GM12878 (cell line): ENCODE data around the gene COL1A1. TPM values are rescaled to one million over a fixed set of nuclear protein-coding genes. Genes with fewer than 3 reads are reported as not detected.

ENCODE experiments used
- ATAC-seq: fragments of 200-7000 bp; cut with Tn5 transposase; 3 replicates; pipeline ENCODE4 v1.9.1; 2020; ENCODE audit warnings: mild to moderate bottlenecking, moderate library complexity
- BruUV-seq: library from RNA; stranded (reverse); fragments of 400-500 nt; replicated peaks from 2 replicates; lab custom pipeline; 2021; lab: Mats Ljungman, UMichigan
- CTCF ChIA-PET: fragments of 300-600 bp; sonication (Branson Sonifier 250); formaldehyde crosslinking; extraction: SDS; loops from one replicate; lab custom pipeline; 2021; ENCODE audit warnings: inconsistent platforms; lab: Yijun Ruan, JAX
- POLR2A ChIA-PET: fragments of 350-600 bp; formaldehyde crosslinking; extraction: SDS; loops from one replicate; lab custom pipeline; 2021; ENCODE audit warnings: inconsistent platforms; lab: Charles Lee
- RAD21 ChIA-PET: fragments of 300-600 bp; sonication (Branson Sonifier 250); formaldehyde crosslinking; loops from one replicate; lab custom pipeline; 2023; ENCODE audit warnings: antibody characterized with exemption; ENCODE audit not compliant: unreplicated experiment; lab: Charles Lee
- SMC1A ChIA-PET: fragments of 300-600 bp; sonication (Branson Sonifier 250); formaldehyde crosslinking; loops from one replicate; lab custom pipeline; 2023; ENCODE audit not compliant: unreplicated experiment, uncharacterized antibody; lab: Charles Lee
- DNase-seq: peaks from one replicate; pipeline ENCODE4 v3.0.0-alpha.2; 2011; ENCODE audit warnings: low read depth, low spot score
- FAIRE-seq: peaks from 3 replicates; lab custom pipeline; 2011; peaks lifted over from hg19 to GRCh38; lab: Jason Lieb, UNC
- H2AFZ ChIP-seq: 2 replicates; pipeline ENCODE4 v1.6.0; 2011; ENCODE audit warnings: low read depth, low read length, control low read depth; ENCODE audit not compliant: control insufficient read depth
- H3K27ac ChIP-seq: 2 replicates; pipeline ENCODE4 v1.5.1; 2011; ENCODE audit warnings: control low read depth; ENCODE audit not compliant: control insufficient read depth, insufficient read depth
- H3K27me3 ChIP-seq, 2 experiments: replicated peaks in 1 of 2; 2 replicates each; pipeline versions ENCODE4 v1.6.0 to v1.6.1; 2011; ENCODE audit warnings: low read length in 1 of 2; ENCODE audit not compliant: control insufficient read depth in 2 of 2, insufficient read depth in 2 of 2
- H3K36me3 ChIP-seq, 2 experiments: 2 replicates each; pipeline ENCODE4 v1.5.1; 2011; ENCODE audit warnings: low read length in 1 of 2; ENCODE audit not compliant: control insufficient read depth in 2 of 2, insufficient read depth in 2 of 2
- H3K4me1 ChIP-seq: 2 replicates; pipeline ENCODE4 v1.6.1; 2011; ENCODE audit warnings: mild to moderate bottlenecking, low read length, moderate library complexity, mixed read lengths; ENCODE audit not compliant: control insufficient read depth, insufficient read depth
- H3K4me2 ChIP-seq: 2 replicates; pipeline ENCODE4 v1.6.0; 2011; ENCODE audit warnings: control low read depth; ENCODE audit not compliant: control insufficient read depth, insufficient read depth
- H3K4me3 ChIP-seq: fragments of 200-600 bp; sonication (generic); 2 replicates; pipeline ENCODE4 v1.5.1; 2016
- H3K79me2 ChIP-seq: 2 replicates; pipeline ENCODE4 v1.6.0; 2011; ENCODE audit warnings: low read length; ENCODE audit not compliant: control insufficient read depth, insufficient read depth
- H3K9ac ChIP-seq: 2 replicates; pipeline ENCODE4 v1.8.0; 2011; ENCODE audit warnings: low read length, control low read depth, mixed read lengths; ENCODE audit not compliant: control insufficient read depth, insufficient read depth
- H3K9me3 ChIP-seq: replicated peaks from 3 replicates; pipeline ENCODE4 v1.5.1; 2011; ENCODE audit warnings: mild to moderate bottlenecking, low read length; ENCODE audit not compliant: control insufficient read depth, insufficient read depth
- H4K20me1 ChIP-seq: 2 replicates; pipeline ENCODE4 v1.6.0; 2011; ENCODE audit not compliant: control insufficient read depth, insufficient read depth
- CHD2 ChIP-seq: IDR thresholded peaks from 2 replicates; pipeline ENCODE4 v1.6.1; 2011; ENCODE audit warnings: low read depth, low read length, improper control_type of control experiment, borderline replicate concordance
- CREB1 ChIP-seq: IDR thresholded peaks from 2 replicates; pipeline ENCODE4 v1.6.1; 2012; ENCODE audit warnings: low read depth, mild to moderate bottlenecking, inconsistent platforms
- CTCF ChIP-seq, 3 experiments: IDR thresholded peaks in 2 of 3; conservative IDR thresholded peaks in 1 of 3; 2 replicates each; pipeline ENCODE4 v1.5.1; 2011; ENCODE audit warnings: low read depth in 3 of 3, low read length in 3 of 3, mild to moderate bottlenecking in 3 of 3, control low read depth in 2 of 3, moderate library complexity in 2 of 3, inconsistent platforms in 1 of 3, mixed read lengths in 1 of 3; ENCODE audit not compliant: control insufficient read depth in 2 of 3, insufficient read depth in 1 of 3; ENCODE audit errors: extremely low read depth in 1 of 3
- CUX1 ChIP-seq: IDR thresholded peaks from 2 replicates; pipeline ENCODE4 v1.6.1; 2012; ENCODE audit warnings: improper control_type of control experiment, low read depth, low read length; ENCODE audit not compliant: insufficient replicate concordance
- KAT2A ChIP-seq: conservative IDR thresholded peaks from 2 replicates; pipeline ENCODE4 v1.6.1; 2011; ENCODE audit warnings: low read depth, low read length; ENCODE audit not compliant: control insufficient read depth
- PAX8 ChIP-seq: fragments of 450-650 bp; IDR thresholded peaks from 2 replicates; pipeline ENCODE4 v1.6.1; 2017; ENCODE audit warnings: mild to moderate bottlenecking, moderate library complexity
- PBX3 ChIP-seq: IDR thresholded peaks from 2 replicates; pipeline ENCODE4 v1.6.1; 2011; ENCODE audit warnings: mild to moderate bottlenecking, low read depth, low read length, moderate library complexity; ENCODE audit not compliant: insufficient replicate concordance
- RELA ChIP-seq: fragments of 450-650 bp; IDR thresholded peaks from 2 replicates; pipeline ENCODE4 v1.8.0; 2014; ENCODE audit warnings: borderline replicate concordance; ENCODE audit not compliant: partially characterized antibody
- SMC3 ChIP-seq: IDR thresholded peaks from 2 replicates; pipeline ENCODE4 v1.6.1; 2011; ENCODE audit warnings: low read length, improper control_type of control experiment, borderline replicate concordance
- TAF1 ChIP-seq: IDR thresholded peaks from 2 replicates; pipeline ENCODE4 v1.6.1; 2011; ENCODE audit warnings: mild to moderate bottlenecking, low read depth, low read length, borderline replicate concordance
- YY1 ChIP-seq: IDR thresholded peaks from 2 replicates; pipeline ENCODE4 v1.6.1; 2011; ENCODE audit warnings: low read depth, mild to moderate bottlenecking, low read length
- WGBS: methylation state at CpG from one replicate; pipeline ENCODE4 v1.1.6; 2016; ENCODE audit warnings: low lambda C conversion rate; ENCODE audit not compliant: insufficient replicate concordance, insufficient coverage; ENCODE audit errors: missing lambda C conversion rate; 5-methylcytosine and 5-hydroxymethylcytosine counted together
- in situ Hi-C: fragments of 300-500 bp; cut with MboI; formaldehyde crosslinking; loops from 9 replicates; pipeline ENCODE4 v1.14.3; 2018; ENCODE audit warnings: mixed read lengths
- intact Hi-C: fragments of 100-400 bp; cut with micrococcal nuclease; formaldehyde crosslinking; loops from one replicate; pipeline ENCODE4 v1.14.2; 2022; ENCODE audit not compliant: unreplicated experiment
- polyA plus RNA-seq, 11 experiments: library from polyadenylated mRNA; depleted of rRNA in 4 of 11; unstranded in 6 of 11; stranded (reverse) in 5 of 11; fragments of >200 nt; fragmentation: Nextera tagmentation in 4 of 11; fragmentation: Illumina TruSeq in 1 of 11; extraction: Ambion mirVana in 4 of 11; extraction: Trizol in 1 of 11; gene quantifications; 1 replicate in 1 of 11; 2 replicates in 10 of 11; pipeline versions ENCODE4 v1.2.1 to v1.2.3, GENCODE V29; 2011 to 2016; ENCODE audit warnings: inconsistent platforms in 2 of 11, missing spikeins in 2 of 11, low read depth in 1 of 11
- total RNA-seq, 4 experiments: library from RNA; depleted of rRNA in 3 of 4; stranded (reverse); fragments of >200 nt in 3 of 4; fragmentation: Illumina TruSeq in 1 of 4; extraction: Trizol in 1 of 4; gene quantifications; 2 replicates each; pipeline versions ENCODE4 v1.2.1 to v1.2.3, GENCODE V29; 2013 to 2021
- TF ChIP-seq, protein P1 (sequence below): IDR thresholded peaks from 2 replicates; pipeline ENCODE4 v1.6.1; 2011; ENCODE audit warnings: borderline replicate concordance, low read depth, mild to moderate bottlenecking, moderate library complexity, mixed read lengths, low read length; ENCODE audit not compliant: insufficient read depth; ENCODE audit errors: extremely low read length

COL1A1 gene
- total and polyA plus RNA-seq, 10 of the 15 experiments (the other 5 are each of a cell fraction or from before 2014, with no cell fraction given): 0.18 to 7.7 (median 2.3) TPM

GRCh38 chr17:50198026-50198669 lies 3.3 kb downstream of the COL1A1 start:
- H3K9ac ChIP-seq: no peak overlapping the region
- WGBS: 8% methylated on average over 7 of the region's 7 CpGs
- ChIA-PET CTCF (interaction anchor here (0.7 to 10.1 kb wide), 22 partner anchors 10 to 107 kb away, joined by 3 to 514 read pairs (median 4); partner anchors contain the start of genes SGCA and TMEM92), RAD21 (interaction anchor here (0.6 to 8.8 kb wide), 9 partner anchors 20 to 99 kb away, joined by 3 to 176 read pairs (median 5); partner anchors contain the start of gene SGCA), SMC1A (interaction anchor here (0.6 to 6.3 kb wide), 16 partner anchors 11 to 114 kb away, joined by 3 to 177 read pairs (median 4); partner anchors contain the start of gene SGCA), POLR2A (interaction anchor here (1.3 to 5.1 kb wide), 2 partner anchors 28 to 53 kb away, joined by 3 to 28 read pairs; no protein-coding TSS in a partner anchor)
- H3K36me3 ChIP-seq: no peaks in the 10 kb centered on the region
- H3K9me3 ChIP-seq: no peaks in the 10 kb centered on the region
- BruUV-seq: no TSS peak
- H3K4me2 ChIP-seq: no peak overlapping the region
- FAIRE-seq (peak; percentile 93), ATAC-seq (peak; percentile 42), DNase-seq (no peak)
- no peak overlapping the region for H3K4me3 ChIP-seq
- intact Hi-C loops (loop anchor here (1.0 kb wide), 1 partner anchor 29 kb away; no protein-coding TSS in a partner anchor), in situ Hi-C loops (loop anchor here (5.0 to 10.0 kb wide), 2 partner anchors 36 to 97 kb away; no protein-coding TSS in a partner anchor)
- no peak overlapping the region for H2AFZ ChIP-seq
- no peak overlapping the region for H3K27ac ChIP-seq
- H3K79me2 ChIP-seq: no peaks in the 10 kb centered on the region
- H3K27me3 ChIP-seq: peaks cover 9 to 11% of the 10 kb centered on the region in 2 experiments
- H4K20me1 ChIP-seq: no peaks in the 10 kb centered on the region
- H3K4me1 ChIP-seq: peaks cover 14% of the 10 kb centered on the region
- TF ChIP-seq TAF1 (no peak), PAX8 (no peak), PBX3 (no peak), YY1 (peak; percentile 54; the same call in 1 of the 2 replicates), CTCF (IDR thresholded peaks at IDR 0.05 in 2 of 3, conservative IDR thresholded peaks at IDR 0.05 in 1 of 3; ENCODE audit: control insufficient read depth in 2 of 3, extremely low read depth in 1 of 3, insufficient read depth in 1 of 3, low read depth in 3 of 3, low read length in 3 of 3) (peak; percentile 76 to 90 (median 85)), CREB1 (peak; percentile 5; the same call in 1 of the 2 replicates), CUX1 (no peak), SMC3 (peak; percentile 94), RELA (peak; percentile 20), KAT2A (no peak), CHD2 (no peak)
- TF ChIP-seq, protein P1, sequence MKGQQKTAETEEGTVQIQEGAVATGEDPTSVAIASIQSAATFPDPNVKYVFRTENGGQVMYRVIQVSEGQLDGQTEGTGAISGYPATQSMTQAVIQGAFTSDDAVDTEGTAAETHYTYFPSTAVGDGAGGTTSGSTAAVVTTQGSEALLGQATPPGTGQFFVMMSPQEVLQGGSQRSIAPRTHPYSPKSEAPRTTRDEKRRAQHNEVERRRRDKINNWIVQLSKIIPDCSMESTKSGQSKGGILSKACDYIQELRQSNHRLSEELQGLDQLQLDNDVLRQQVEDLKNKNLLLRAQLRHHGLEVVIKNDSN: no peak
